Measurements from ENCODE around the gene MRPL17. TPM values are rescaled to one million over a fixed set of nuclear protein-coding genes. Genes with fewer than 3 reads are reported as not detected.
A peak's percentile ranks its signal among the peaks of the same experiment; 100 is the strongest.

Gene MRPL17
- total RNA-seq (43.8 TPM), polyA plus RNA-seq (42.2 TPM)
- long read RNA-seq, donor 1, partial matches to known transcripts, result 0 of 5 reads
- long read RNA-seq, donor 1, other reads (novel, unspliced or antisense), result 0 of 5 reads
- long read RNA-seq, donor 2, result 0 reads
- long read RNA-seq, donor 3, transcript MRPL17-201 (3 exons, 1,969 nt), result major isoform, 61 of 86 reads
- long read RNA-seq, donor 3, transcript MRPL17-202 (2 exons, 1,002 nt), result minor isoform, 25 of 86 reads
- long read RNA-seq, donor 3, partial matches to known transcripts, result 0 of 86 reads
- long read RNA-seq, donor 3, other reads (novel, unspliced or antisense), result 0 of 86 reads
- long read RNA-seq, donor 4, transcript MRPL17-201 (3 exons, 1,969 nt), result major isoform, 15 of 22 reads
- long read RNA-seq, donor 4, transcript MRPL17-202 (2 exons, 1,002 nt), result minor isoform, 7 of 22 reads
- long read RNA-seq, donor 4, partial matches to known transcripts, result 0 of 22 reads
- long read RNA-seq, donor 4, other reads (novel, unspliced or antisense), result 0 of 22 reads
- long read RNA-seq, donor 5, transcript MRPL17-202 (2 exons, 1,002 nt), result minor isoform, 19 of 75 reads
- long read RNA-seq, donor 5, transcript MRPL17-201 (3 exons, 1,969 nt), result major isoform, 56 of 75 reads
- long read RNA-seq, donor 5, partial matches to known transcripts, result 0 of 75 reads
- long read RNA-seq, donor 5, other reads (novel, unspliced or antisense), result 0 of 75 reads
- long read RNA-seq, donor 6, transcript MRPL17-202 (2 exons, 1,002 nt), result minor isoform, 8 of 32 reads
- long read RNA-seq, donor 6, transcript MRPL17-201 (3 exons, 1,969 nt), result major isoform, 24 of 32 reads
- long read RNA-seq, donor 6, partial matches to known transcripts, result 0 of 32 reads
- long read RNA-seq, donor 6, other reads (novel, unspliced or antisense), result 0 of 32 reads
- long read RNA-seq, donor 7, transcript MRPL17-202 (2 exons, 1,002 nt), result minor isoform, 11 of 32 reads
- long read RNA-seq, donor 7, transcript MRPL17-201 (3 exons, 1,969 nt), result major isoform, 21 of 32 reads
- long read RNA-seq, donor 7, partial matches to known transcripts, result 0 of 32 reads
- long read RNA-seq, donor 7, other reads (novel, unspliced or antisense), result 0 of 32 reads
- long read RNA-seq, donor 8, transcript MRPL17-201 (3 exons, 1,969 nt), result major isoform, 17 of 18 reads
- long read RNA-seq, donor 8, partial matches to known transcripts, result 0 of 18 reads
- long read RNA-seq, donor 8, other reads (novel, unspliced or antisense), result 0 of 18 reads
- long read RNA-seq, donor 9, transcript MRPL17-202 (2 exons, 1,002 nt), result minor isoform, 8 of 23 reads
- long read RNA-seq, donor 9, transcript MRPL17-201 (3 exons, 1,969 nt), result major isoform, 14 of 23 reads
- long read RNA-seq, donor 9, partial matches to known transcripts, result 0 of 23 reads
- long read RNA-seq, donor 9, other reads (novel, unspliced or antisense), result 0 of 23 reads
- long read RNA-seq, donor 10, transcript MRPL17-202 (2 exons, 1,002 nt), result minor isoform, 7 of 20 reads
- long read RNA-seq, donor 10, transcript MRPL17-201 (3 exons, 1,969 nt), result major isoform, 13 of 20 reads
- long read RNA-seq, donor 10, partial matches to known transcripts, result 0 of 20 reads
- long read RNA-seq, donor 10, other reads (novel, unspliced or antisense), result 0 of 20 reads

GRCh38 chr11:6682936-6683861 is at the start of gene MRPL17:
TSS of gene MRPL17 (minus strand) at chr11:6683340. CDS start at chr11:6683296, 44 bp downstream.
- WGBS, result under 1% methylated on average over 70 of the region's 70 CpGs
- peak within 1 kb of the TSS; percentile 80 to 97 for H3K27ac ChIP-seq (ENCODE audit: low read depth in 1 of 2, low read length in 1 of 2)
- H3K36me3 ChIP-seq (ENCODE audit: control insufficient read depth in 2 of 2, insufficient read depth in 2 of 2, low read length in 1 of 2), result peaks cover 0 to 20% of the 10 kb centered on the region in 2 donors
- H3K4me3 ChIP-seq (ENCODE audit: low read length in 2 of 2), result peak within 1 kb of the TSS; percentile 64 to 97
- H3K27me3 ChIP-seq (ENCODE audit: control insufficient read depth in 2 of 2, insufficient read depth in 1 of 2, low read length in 1 of 2), result no peaks in the 10 kb centered on the region
- H3K9me3 ChIP-seq (ENCODE audit: control insufficient read depth in 2 of 2, insufficient read depth in 1 of 2, low read length in 1 of 2), result no peaks in the 10 kb centered on the region
- peak; percentile 98 to 100 (median 99) for DNase-seq (ENCODE audit: low read depth in 6 of 9, low spot score in 9 of 9)
- H3K4me1 ChIP-seq (ENCODE audit: control insufficient read depth in 2 of 2, insufficient read depth in 2 of 2, low read length in 2 of 2), result peaks cover 6 to 17% of the 10 kb centered on the region in 2 donors

- H3K4me3 ChIP-seq (ENCODE audit: low read length in 2 of 2), result no peak overlapping the region
- peaks cover 0 to 3% of the 10 kb centered on the region in 2 donors for H3K36me3 ChIP-seq (ENCODE audit: control insufficient read depth in 2 of 2, insufficient read depth in 2 of 2, low read length in 1 of 2)
- DNase-seq (ENCODE audit: low read depth in 6 of 9, low spot score in 9 of 9), result no peak
- 83% methylated on average over 6 of the region's 6 CpGs for WGBS
- H3K27me3 ChIP-seq (ENCODE audit: control insufficient read depth in 2 of 2, insufficient read depth in 1 of 2, low read length in 1 of 2), result no peaks in the 10 kb centered on the region
- no peak overlapping the region for H3K27ac ChIP-seq (ENCODE audit: low read depth in 1 of 2, low read length in 1 of 2)
- H3K4me1 ChIP-seq (ENCODE audit: control insufficient read depth in 2 of 2, insufficient read depth in 2 of 2, low read length in 2 of 2), result no peaks in the 10 kb centered on the region
- no peaks in the 10 kb centered on the region for H3K9me3 ChIP-seq (ENCODE audit: control insufficient read depth in 2 of 2, insufficient read depth in 1 of 2, low read length in 1 of 2)
Observed at GRCh38 chr11:6727971-6728760, 45.0 kb upstream of the MRPL17 start.

GRCh38 chr11:6725386-6725896 is 42.3 kb upstream of the MRPL17 start:
- H3K4me1 ChIP-seq (ENCODE audit: control insufficient read depth in 2 of 2, insufficient read depth in 2 of 2, low read length in 2 of 2), result no peaks in the 10 kb centered on the region
- H3K36me3 ChIP-seq (ENCODE audit: control insufficient read depth in 2 of 2, insufficient read depth in 2 of 2, low read length in 1 of 2), result peaks cover 0 to 3% of the 10 kb centered on the region in 2 donors
- no peaks in the 10 kb centered on the region for H3K9me3 ChIP-seq (ENCODE audit: control insufficient read depth in 2 of 2, insufficient read depth in 1 of 2, low read length in 1 of 2)
- DNase-seq (ENCODE audit: low read depth in 6 of 9, low spot score in 9 of 9), result no peak
- WGBS, result 93% methylated on average over 2 of the region's 2 CpGs
- H3K27me3 ChIP-seq (ENCODE audit: control insufficient read depth in 2 of 2, insufficient read depth in 1 of 2, low read length in 1 of 2), result no peaks in the 10 kb centered on the region
- H3K4me3 ChIP-seq (ENCODE audit: low read length in 2 of 2), result no peak overlapping the region
- H3K27ac ChIP-seq (ENCODE audit: low read depth in 1 of 2, low read length in 1 of 2), result no peak overlapping the region

GRCh38 chr11:6724013-6724412 is 40.9 kb upstream of the MRPL17 start:
- Histone ChIP-seq H3K36me3 (ENCODE audit: control insufficient read depth in 2 of 2, insufficient read depth in 2 of 2, low read length in 1 of 2) (peaks cover 0 to 3% of the 10 kb centered on the region in 2 donors), H3K9me3 (ENCODE audit: control insufficient read depth in 2 of 2, insufficient read depth in 1 of 2, low read length in 1 of 2) (no peaks in the 10 kb centered on the region), H3K27me3 (ENCODE audit: control insufficient read depth in 2 of 2, insufficient read depth in 1 of 2, low read length in 1 of 2) (no peaks in the 10 kb centered on the region), H3K4me1 (ENCODE audit: control insufficient read depth in 2 of 2, insufficient read depth in 2 of 2, low read length in 2 of 2) (no peaks in the 10 kb centered on the region), H3K27ac (ENCODE audit: low read depth in 1 of 2, low read length in 1 of 2) (peak overlapping the region in 1 of 2 donors; percentile 18), H3K4me3 (ENCODE audit: low read length in 2 of 2) (no peak overlapping the region)
- no peak for DNase-seq (ENCODE audit: low read depth in 6 of 9, low spot score in 9 of 9)
- 100% methylated on average over 1 of the region's 1 CpG for WGBS

GRCh38 chr11:6721343-6721742 is 38.2 kb upstream of the MRPL17 start:
- Histone ChIP-seq H3K4me3 (ENCODE audit: low read length in 2 of 2) (no peak overlapping the region), H3K9me3 (ENCODE audit: control insufficient read depth in 2 of 2, insufficient read depth in 1 of 2, low read length in 1 of 2) (no peaks in the 10 kb centered on the region), H3K27me3 (ENCODE audit: control insufficient read depth in 2 of 2, insufficient read depth in 1 of 2, low read length in 1 of 2) (no peaks in the 10 kb centered on the region), H3K4me1 (ENCODE audit: control insufficient read depth in 2 of 2, insufficient read depth in 2 of 2, low read length in 2 of 2) (no peaks in the 10 kb centered on the region), H3K27ac (ENCODE audit: low read depth in 1 of 2, low read length in 1 of 2) (no peak overlapping the region), H3K36me3 (ENCODE audit: control insufficient read depth in 2 of 2, insufficient read depth in 2 of 2, low read length in 1 of 2) (peaks cover 0 to 3% of the 10 kb centered on the region in 2 donors)
- 97% methylated on average over 1 of the region's 1 CpG for WGBS
- no peak for DNase-seq (ENCODE audit: low read depth in 6 of 9, low spot score in 9 of 9)

GRCh38 chr11:6719576-6719975 is 36.4 kb upstream of the MRPL17 start:
- 91% methylated on average over 1 of the region's 1 CpG for WGBS
- no peak overlapping the region for H3K27ac ChIP-seq (ENCODE audit: low read depth in 1 of 2, low read length in 1 of 2)
- H3K9me3 ChIP-seq (ENCODE audit: control insufficient read depth in 2 of 2, insufficient read depth in 1 of 2, low read length in 1 of 2), result no peaks in the 10 kb centered on the region
- H3K36me3 ChIP-seq (ENCODE audit: control insufficient read depth in 2 of 2, insufficient read depth in 2 of 2, low read length in 1 of 2), result peaks cover 0 to 3% of the 10 kb centered on the region in 2 donors
- no peaks in the 10 kb centered on the region for H3K4me1 ChIP-seq (ENCODE audit: control insufficient read depth in 2 of 2, insufficient read depth in 2 of 2, low read length in 2 of 2)
- no peak for DNase-seq (ENCODE audit: low read depth in 6 of 9, low spot score in 9 of 9)
- no peaks in the 10 kb centered on the region for H3K27me3 ChIP-seq (ENCODE audit: control insufficient read depth in 2 of 2, insufficient read depth in 1 of 2, low read length in 1 of 2)
- no peak overlapping the region for H3K4me3 ChIP-seq (ENCODE audit: low read length in 2 of 2)

GRCh38 chr11:6717426-6717825 is 34.3 kb upstream of the MRPL17 start:
- H3K9me3 ChIP-seq (ENCODE audit: control insufficient read depth in 2 of 2, insufficient read depth in 1 of 2, low read length in 1 of 2), result no peaks in the 10 kb centered on the region
- H3K36me3 ChIP-seq (ENCODE audit: control insufficient read depth in 2 of 2, insufficient read depth in 2 of 2, low read length in 1 of 2), result no peaks in the 10 kb centered on the region
- DNase-seq (ENCODE audit: low read depth in 6 of 9, low spot score in 9 of 9), result no peak
- no peak overlapping the region for H3K4me3 ChIP-seq (ENCODE audit: low read length in 2 of 2)
- no peak overlapping the region for H3K27ac ChIP-seq (ENCODE audit: low read depth in 1 of 2, low read length in 1 of 2)
- H3K4me1 ChIP-seq (ENCODE audit: control insufficient read depth in 2 of 2, insufficient read depth in 2 of 2, low read length in 2 of 2), result no peaks in the 10 kb centered on the region
- WGBS, result 99% methylated on average over 3 of the region's 3 CpGs
- no peaks in the 10 kb centered on the region for H3K27me3 ChIP-seq (ENCODE audit: control insufficient read depth in 2 of 2, insufficient read depth in 1 of 2, low read length in 1 of 2)

Measured in thymus (tissue), 14 donors.